Adrenal gland (tissue), 5 donors: ENCODE measurements around the gene IL36A.

Source experiments
- POLR2A ChIP-seq, 2 donors: fragments of 450-650 bp; IDR thresholded peaks; one replicate each; pipeline ENCODE4 v1.6.1; 2017; ENCODE audit warnings: antibody characterized with exemption in 2 of 2, mild to moderate bottlenecking in 2 of 2, moderate library complexity in 1 of 2
- TF ChIP-seq, protein P1 (sequence below), 6 experiments: fragments of 450-650 bp in 4 of 6; fragments of 200-600 bp in 2 of 6; sonication (generic) in 1 of 6; IDR thresholded peaks; 1 replicate in 5 of 6; 2 replicates in 1 of 6; pipeline versions ENCODE4 v1.5.1 to v1.8.0; 2016 to 2021; ENCODE audit warnings: antibody characterized with exemption in 6 of 6, mild to moderate bottlenecking in 2 of 6, moderate library complexity in 1 of 6
- donor health status: DM: no; HTN: no; CAD: no.

- TF ChIP-seq, protein P1, sequence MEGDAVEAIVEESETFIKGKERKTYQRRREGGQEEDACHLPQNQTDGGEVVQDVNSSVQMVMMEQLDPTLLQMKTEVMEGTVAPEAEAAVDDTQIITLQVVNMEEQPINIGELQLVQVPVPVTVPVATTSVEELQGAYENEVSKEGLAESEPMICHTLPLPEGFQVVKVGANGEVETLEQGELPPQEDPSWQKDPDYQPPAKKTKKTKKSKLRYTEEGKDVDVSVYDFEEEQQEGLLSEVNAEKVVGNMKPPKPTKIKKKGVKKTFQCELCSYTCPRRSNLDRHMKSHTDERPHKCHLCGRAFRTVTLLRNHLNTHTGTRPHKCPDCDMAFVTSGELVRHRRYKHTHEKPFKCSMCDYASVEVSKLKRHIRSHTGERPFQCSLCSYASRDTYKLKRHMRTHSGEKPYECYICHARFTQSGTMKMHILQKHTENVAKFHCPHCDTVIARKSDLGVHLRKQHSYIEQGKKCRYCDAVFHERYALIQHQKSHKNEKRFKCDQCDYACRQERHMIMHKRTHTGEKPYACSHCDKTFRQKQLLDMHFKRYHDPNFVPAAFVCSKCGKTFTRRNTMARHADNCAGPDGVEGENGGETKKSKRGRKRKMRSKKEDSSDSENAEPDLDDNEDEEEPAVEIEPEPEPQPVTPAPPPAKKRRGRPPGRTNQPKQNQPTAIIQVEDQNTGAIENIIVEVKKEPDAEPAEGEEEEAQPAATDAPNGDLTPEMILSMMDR (IDR thresholded peaks at IDR 0.05), result no peak
- no peak for TF ChIP-seq POLR2A (IDR thresholded peaks at IDR 0.05)
Measured at GRCh38 chr2:113027691-113028090, 22.4 kb downstream of the IL36A start.
